HG02981 (cell line): ENCODE results near the gene LIFR.
"Not testable (repeated sequence)": the region's sequence is repeated elsewhere in the genome, so short reads cannot be mapped to it uniquely, and the experiment has no call there.

Experiments
- ATAC-seq: cut with Tn5 transposase; IDR thresholded peaks from one replicate; pipeline ENCODE4 v1.9.1; 2021; ENCODE audit warnings: mild to moderate bottlenecking, moderate library complexity; ENCODE audit not compliant: unreplicated experiment

LIFR gene

GRCh38 chr5:38556599-38557307 lies at the start of gene LIFR:
TSS of gene LIFR (minus strand) at chr5:38556646. CDS start at chr5:38530647, 25,999 bp downstream.
- ATAC-seq: no peak

- ATAC-seq: no peak
Observed at GRCh38 chr5:38605610-38606009, 49.2 kb upstream of the LIFR start.

- ATAC-seq: no peak
Observed at GRCh38 chr5:38603691-38604090, 47.2 kb upstream of the LIFR start.

- ATAC-seq: no peak
Observed at GRCh38 chr5:38602641-38603040, 46.2 kb upstream of the LIFR start.

- no peak for ATAC-seq
Observed at GRCh38 chr5:38601863-38602298, 45.4 kb upstream of the LIFR start.

- no peak for ATAC-seq
Observed at GRCh38 chr5:38601133-38601862, 44.9 kb upstream of the LIFR start.

GRCh38 chr5:38600329-38601045 lies 44.0 kb upstream of the LIFR start:
- ATAC-seq: no peak

- not testable (repeated sequence) for ATAC-seq
Observed at GRCh38 chr5:38599751-38600150, 43.3 kb upstream of the LIFR start.

GRCh38 chr5:38598994-38599617 lies 42.7 kb upstream of the LIFR start:
- ATAC-seq: no peak

- no peak for ATAC-seq
Observed at GRCh38 chr5:38598296-38598993, 42.0 kb upstream of the LIFR start.

GRCh38 chr5:38596981-38597380 lies 40.5 kb upstream of the LIFR start:
- no peak for ATAC-seq

GRCh38 chr5:38595132-38595745 lies 38.8 kb upstream of the LIFR start:
- ATAC-seq: no peak

GRCh38 chr5:38593959-38594358 lies 37.5 kb upstream of the LIFR start:
- ATAC-seq: no peak

- ATAC-seq: no peak
Observed at GRCh38 chr5:38591523-38591849, 35.0 kb upstream of the LIFR start.

GRCh38 chr5:38590838-38591522 lies 34.5 kb upstream of the LIFR start:
- no peak for ATAC-seq

GRCh38 chr5:38589629-38590028 lies 33.2 kb upstream of the LIFR start:
- no peak for ATAC-seq

GRCh38 chr5:38585816-38586215 lies 29.4 kb upstream of the LIFR start:
- no peak for ATAC-seq

- no peak for ATAC-seq
Observed at GRCh38 chr5:38583500-38583899, 27.1 kb upstream of the LIFR start.

GRCh38 chr5:38582975-38583319 lies 26.5 kb upstream of the LIFR start:
- ATAC-seq: no peak
